A549 (cell line): Measurements from ENCODE around the gene ZNF337. TPM values are rescaled to one million over a fixed set of nuclear protein-coding genes. Genes with fewer than 3 reads are reported as not detected.
A peak's percentile ranks its signal among the peaks of the same experiment; 100 is the strongest.

ENCODE experiments used
- ATAC-seq, 2 experiments: fragments of 200-7000 bp in 1 of 2; fragments of >200 bp in 1 of 2; cut with Nextera tagmentation in 1 of 2; cut with Tn5 transposase in 1 of 2; 3 replicates each; pipeline versions ENCODE4 v1.8.0 to v1.9.1; 2018 to 2020; ENCODE audit warnings: mild to moderate bottlenecking in 1 of 2, moderate library complexity in 1 of 2
- CTCF ChIA-PET: fragments of 300-600 bp; sonication (Branson Sonifier 250); formaldehyde crosslinking; extraction: SDS; loops from one replicate; lab custom pipeline; 2021; ENCODE audit warnings: antibody characterized with exemption, inconsistent platforms; lab: Yijun Ruan, JAX
- POLR2A ChIA-PET: fragments of 350-600 bp; formaldehyde crosslinking; extraction: SDS; loops from one replicate; lab custom pipeline; 2021; ENCODE audit warnings: antibody characterized with exemption, inconsistent platforms; lab: Yijun Ruan, JAX
- DNase-seq, 2 experiments: peaks; one replicate each; pipeline versions ENCODE4 v3.0.0 to v3.0.0-alpha.2; 2011 to 2016; ENCODE audit warnings: low read depth in 1 of 2, low spot score in 1 of 2
- FAIRE-seq: peaks from 2 replicates; lab custom pipeline; 2011; peaks lifted over from hg19 to GRCh38; lab: Jason Lieb, UNC
- H3K27ac ChIP-seq, 2 experiments: fragments of >200 bp; sonication (Bioruptor Twin); formaldehyde crosslinking; 3 replicates each; pipeline ENCODE4 v1.5.1; 2016 to 2017
- H3K4me1 ChIP-seq: fragments of >200 bp; sonication (Bioruptor Twin); formaldehyde crosslinking; 3 replicates; pipeline ENCODE4 v1.6.1; 2016
- H3K4me2 ChIP-seq: fragments of >200 bp; sonication (Bioruptor Twin); formaldehyde crosslinking; 3 replicates; pipeline ENCODE4 v1.6.1; 2016
- H3K4me3 ChIP-seq: fragments of >200 bp; sonication (Bioruptor Twin); formaldehyde crosslinking; 3 replicates; pipeline ENCODE4 v1.5.1; 2016
- H3K9me3 ChIP-seq: fragments of >200 bp; sonication (Bioruptor Twin); formaldehyde crosslinking; 3 replicates; pipeline ENCODE4 v1.6.1; 2016
- CHD2 ChIP-seq: fragments of 150-350 bp; IDR thresholded peaks from 2 replicates; pipeline ENCODE4 v1.6.1; 2014; ENCODE audit warnings: low read length; ENCODE audit not compliant: partially characterized antibody
- E2F6 ChIP-seq: IDR thresholded peaks from 2 replicates; pipeline ENCODE4 v1.6.1; 2012; ENCODE audit warnings: low read depth, borderline replicate concordance
- ESRRA ChIP-seq: fragments of 150-350 bp; IDR thresholded peaks from 2 replicates; pipeline ENCODE4 v1.6.1; 2014; ENCODE audit warnings: mild to moderate bottlenecking, low read length, borderline replicate concordance
- HDAC2 ChIP-seq: fragments of 200-600 bp; sonication (generic); IDR thresholded peaks from 2 replicates; pipeline ENCODE4 v1.6.1; 2016
- JUN ChIP-seq, 2 experiments: fragments of >200 bp; sonication (Bioruptor Twin); formaldehyde crosslinking; IDR thresholded peaks; 2 replicates in 1 of 2; 3 replicates in 1 of 2; pipeline ENCODE4 v1.6.1; 2016 to 2017
- KDM5A ChIP-seq: fragments of 200-600 bp; sonication (generic); IDR thresholded peaks from 2 replicates; pipeline ENCODE4 v1.6.1; 2016; ENCODE audit warnings: antibody characterized with exemption, mild to moderate bottlenecking
- MAFK ChIP-seq: fragments of 450-650 bp; IDR thresholded peaks from 2 replicates; pipeline ENCODE4 v1.6.1; 2014; ENCODE audit not compliant: partially characterized antibody
- MAZ ChIP-seq: fragments of 150-350 bp; IDR thresholded peaks from 2 replicates; pipeline ENCODE4 v1.6.1; 2014; ENCODE audit warnings: antibody characterized with exemption, low read depth, low read length, borderline replicate concordance
- NFE2L2 ChIP-seq: fragments of 150-350 bp; conservative IDR thresholded peaks from 2 replicates; pipeline ENCODE4 v1.6.1; 2014; ENCODE audit warnings: low read length
- PHF8 ChIP-seq: fragments of 200-600 bp; sonication (generic); IDR thresholded peaks from 2 replicates; pipeline ENCODE4 v1.6.1; 2016; ENCODE audit warnings: low read depth, mild to moderate bottlenecking, antibody characterized with exemption, moderate library complexity, borderline replicate concordance
- POLR2AphosphoS2 ChIP-seq: conservative IDR thresholded peaks from 2 replicates; pipeline ENCODE4 v1.6.1; 2012; ENCODE audit warnings: low read length, improper control_type of control experiment, inconsistent platforms
- RCOR1 ChIP-seq: fragments of 150-350 bp; IDR thresholded peaks from 2 replicates; pipeline ENCODE4 v1.6.1; 2014; ENCODE audit warnings: antibody characterized with exemption, low read length, low read depth
- SMC3 ChIP-seq: fragments of >200 bp; sonication (Bioruptor Twin); formaldehyde crosslinking; IDR thresholded peaks from 3 replicates; pipeline ENCODE4 v1.6.1; 2018; ENCODE audit warnings: inconsistent platforms
- ZC3H11A ChIP-seq: fragments of 450-650 bp; IDR thresholded peaks from 2 replicates; pipeline ENCODE4 v1.6.1; 2014; ENCODE audit warnings: antibody characterized with exemption, mild to moderate bottlenecking
- ZFP36 ChIP-seq: fragments of 450-650 bp; IDR thresholded peaks from 2 replicates; pipeline ENCODE4 v1.6.1; 2014; ENCODE audit warnings: borderline replicate concordance; ENCODE audit not compliant: partially characterized antibody
- ZSCAN20 ChIP-seq: fragments of 250-450 bp; sonication (Bioruptor Pico); IDR thresholded peaks from 2 replicates; pipeline ENCODE4 v1.8.0; 2022; ENCODE audit warnings: mild to moderate bottlenecking, moderate library complexity
- WGBS: methylation state at CpG from one replicate; pipeline ENCODE4 v1.1.6; 2017; ENCODE audit errors: missing lambda C conversion rate; 5-methylcytosine and 5-hydroxymethylcytosine counted together
- polyA plus RNA-seq, 4 experiments: library from polyadenylated mRNA; depleted of rRNA in 3 of 4; stranded (reverse); fragments of >200 nt; fragmentation: RNase III in 1 of 4; extraction: RNeasy Plus Mini Kit Qiagen cat#74134 plus additional on column Dnase treatment in 1 of 4; gene quantifications; 2 replicates in 3 of 4; 3 replicates in 1 of 4; pipeline ENCODE4 v1.2.3, GENCODE V29; 2011 to 2017
- TF ChIP-seq, protein P1 (sequence below): IDR thresholded peaks from 2 replicates; pipeline ENCODE4 v1.6.1; 2012
- TF ChIP-seq, protein P2 (sequence below): fragments of 150-350 bp; IDR thresholded peaks from 2 replicates; pipeline ENCODE4 v1.6.1; 2014; ENCODE audit warnings: low read depth, mild to moderate bottlenecking, low read length
- TF ChIP-seq, protein P3 (sequence below): fragments of 200-600 bp; sonication (generic); IDR thresholded peaks from 2 replicates; pipeline ENCODE4 v1.6.1; 2016; ENCODE audit warnings: antibody characterized with exemption, mild to moderate bottlenecking, moderate library complexity
- TF ChIP-seq, protein P4 (sequence below): fragments of 450-650 bp; IDR thresholded peaks from 2 replicates; pipeline ENCODE4 v1.6.1; 2014; ENCODE audit warnings: antibody characterized with exemption
- TF ChIP-seq, protein P5 (sequence below): fragments of >200 bp; sonication (Bioruptor Twin); formaldehyde crosslinking; IDR thresholded peaks from 3 replicates; pipeline ENCODE4 v1.6.1; 2016

Gene ZNF337
- polyA plus RNA-seq, 2 of the 4 experiments (the other 2 are of a cell fraction), result 16.5 to 25.4 TPM

DNA sequence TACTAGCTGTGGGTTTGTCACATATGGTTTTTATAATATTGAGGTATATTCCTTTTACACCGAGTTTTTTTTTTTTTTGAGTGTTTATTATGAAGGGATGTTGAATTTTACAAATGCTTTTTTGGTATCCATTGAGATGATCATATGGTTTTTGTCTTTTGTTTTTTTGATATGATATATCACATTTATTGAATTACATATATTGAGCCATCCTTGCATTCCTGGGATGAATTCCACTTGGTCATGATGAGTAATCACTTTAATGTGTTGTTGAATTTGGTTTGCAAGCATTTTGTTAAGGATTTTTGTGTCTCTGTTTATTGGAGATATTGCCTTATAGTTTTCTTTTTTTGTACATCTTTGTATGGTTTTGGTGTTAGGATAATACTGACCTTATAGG lies 3.3 kb upstream of the ZNF337 start:
- ATAC-seq (no peak), FAIRE-seq (peak; percentile 78), DNase-seq (peak in 1 of 2 experiments; percentile 53)
- Histone ChIP-seq H3K27ac (no peak overlapping the region), H3K4me2 (no peak overlapping the region), H3K4me3 (no peak overlapping the region), H3K4me1 (peaks cover 13% of the 10 kb centered on the region; the same call in 2 of the 3 replicates), H3K9me3 (peaks cover 18% of the 10 kb centered on the region; the same call in 2 of the 3 replicates)
- 28% methylated on average over 1 of the region's 1 CpG for WGBS
- POLR2A ChIA-PET, result no interaction called here
- peak; percentile 40 for TF ChIP-seq MAFK
- no peak for TF ChIP-seq ZC3H11A
- 0 out of 2 replicates have a peak, but pooled peaks have one; percentile 32 for TF ChIP-seq NFE2L2
- CTCF ChIA-PET, result no interaction called here

GRCh38 chr20:25697132-25697446 lies 436 bp upstream of the ZNF337 start:
- WGBS, result under 1% methylated on average over 3 of the region's 3 CpGs
- H3K27ac ChIP-seq, result peak overlapping the region; percentile 94 to 95; a peak in 5 of 6 replicates
- CTCF ChIA-PET, result no interaction called here
- H3K4me1 ChIP-seq, result peaks cover 13% of the 10 kb centered on the region; the same call in 2 of the 3 replicates
- POLR2A ChIA-PET, result no interaction called here
- H3K9me3 ChIP-seq, result peaks cover 18% of the 10 kb centered on the region; the same call in 2 of the 3 replicates
- H3K4me3 ChIP-seq, result peak overlapping the region; percentile 86
- H3K4me2 ChIP-seq, result peak overlapping the region; percentile 70
- no peak for ATAC-seq
- no peak for FAIRE-seq
- TF ChIP-seq SMC3 (no peak), PHF8 (peak; percentile 25)
- DNase-seq, result no peak

- FAIRE-seq, result no peak
- peak; percentile 43 to 45 for ATAC-seq
- Histone ChIP-seq H3K4me2 (peak overlapping the region; percentile 91), H3K27ac (peak overlapping the region; percentile 94 to 95), H3K4me1 (peaks cover 13% of the 10 kb centered on the region; the same call in 2 of the 3 replicates), H3K4me3 (peak overlapping the region; percentile 86), H3K9me3 (peaks cover 15% of the 10 kb centered on the region; the same call in 2 of the 3 replicates)
- no peak for DNase-seq
- TF ChIP-seq ZSCAN20 (no peak), ZFP36 (no peak), E2F6 (no peak), ESRRA (no peak), KDM5A (no peak), MAZ (no peak), JUN (IDR thresholded peaks at IDR 0.05) (no peak), RCOR1 (no peak), CHD2 (no peak), POLR2AphosphoS2 (no peak), ZC3H11A (no peak), HDAC2 (no peak)
- TF ChIP-seq, protein P1, sequence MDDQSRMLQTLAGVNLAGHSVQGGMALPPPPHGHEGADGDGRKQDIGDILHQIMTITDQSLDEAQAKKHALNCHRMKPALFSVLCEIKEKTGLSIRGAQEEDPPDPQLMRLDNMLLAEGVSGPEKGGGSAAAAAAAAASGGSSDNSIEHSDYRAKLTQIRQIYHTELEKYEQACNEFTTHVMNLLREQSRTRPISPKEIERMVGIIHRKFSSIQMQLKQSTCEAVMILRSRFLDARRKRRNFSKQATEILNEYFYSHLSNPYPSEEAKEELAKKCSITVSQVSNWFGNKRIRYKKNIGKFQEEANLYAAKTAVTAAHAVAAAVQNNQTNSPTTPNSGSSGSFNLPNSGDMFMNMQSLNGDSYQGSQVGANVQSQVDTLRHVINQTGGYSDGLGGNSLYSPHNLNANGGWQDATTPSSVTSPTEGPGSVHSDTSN, result no peak
- TF ChIP-seq, protein P2, sequence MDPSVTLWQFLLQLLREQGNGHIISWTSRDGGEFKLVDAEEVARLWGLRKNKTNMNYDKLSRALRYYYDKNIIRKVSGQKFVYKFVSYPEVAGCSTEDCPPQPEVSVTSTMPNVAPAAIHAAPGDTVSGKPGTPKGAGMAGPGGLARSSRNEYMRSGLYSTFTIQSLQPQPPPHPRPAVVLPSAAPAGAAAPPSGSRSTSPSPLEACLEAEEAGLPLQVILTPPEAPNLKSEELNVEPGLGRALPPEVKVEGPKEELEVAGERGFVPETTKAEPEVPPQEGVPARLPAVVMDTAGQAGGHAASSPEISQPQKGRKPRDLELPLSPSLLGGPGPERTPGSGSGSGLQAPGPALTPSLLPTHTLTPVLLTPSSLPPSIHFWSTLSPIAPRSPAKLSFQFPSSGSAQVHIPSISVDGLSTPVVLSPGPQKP, result no peak
- TF ChIP-seq, protein P3, sequence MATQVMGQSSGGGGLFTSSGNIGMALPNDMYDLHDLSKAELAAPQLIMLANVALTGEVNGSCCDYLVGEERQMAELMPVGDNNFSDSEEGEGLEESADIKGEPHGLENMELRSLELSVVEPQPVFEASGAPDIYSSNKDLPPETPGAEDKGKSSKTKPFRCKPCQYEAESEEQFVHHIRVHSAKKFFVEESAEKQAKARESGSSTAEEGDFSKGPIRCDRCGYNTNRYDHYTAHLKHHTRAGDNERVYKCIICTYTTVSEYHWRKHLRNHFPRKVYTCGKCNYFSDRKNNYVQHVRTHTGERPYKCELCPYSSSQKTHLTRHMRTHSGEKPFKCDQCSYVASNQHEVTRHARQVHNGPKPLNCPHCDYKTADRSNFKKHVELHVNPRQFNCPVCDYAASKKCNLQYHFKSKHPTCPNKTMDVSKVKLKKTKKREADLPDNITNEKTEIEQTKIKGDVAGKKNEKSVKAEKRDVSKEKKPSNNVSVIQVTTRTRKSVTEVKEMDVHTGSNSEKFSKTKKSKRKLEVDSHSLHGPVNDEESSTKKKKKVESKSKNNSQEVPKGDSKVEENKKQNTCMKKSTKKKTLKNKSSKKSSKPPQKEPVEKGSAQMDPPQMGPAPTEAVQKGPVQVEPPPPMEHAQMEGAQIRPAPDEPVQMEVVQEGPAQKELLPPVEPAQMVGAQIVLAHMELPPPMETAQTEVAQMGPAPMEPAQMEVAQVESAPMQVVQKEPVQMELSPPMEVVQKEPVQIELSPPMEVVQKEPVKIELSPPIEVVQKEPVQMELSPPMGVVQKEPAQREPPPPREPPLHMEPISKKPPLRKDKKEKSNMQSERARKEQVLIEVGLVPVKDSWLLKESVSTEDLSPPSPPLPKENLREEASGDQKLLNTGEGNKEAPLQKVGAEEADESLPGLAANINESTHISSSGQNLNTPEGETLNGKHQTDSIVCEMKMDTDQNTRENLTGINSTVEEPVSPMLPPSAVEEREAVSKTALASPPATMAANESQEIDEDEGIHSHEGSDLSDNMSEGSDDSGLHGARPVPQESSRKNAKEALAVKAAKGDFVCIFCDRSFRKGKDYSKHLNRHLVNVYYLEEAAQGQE, result no peak
- TF ChIP-seq, protein P4, sequence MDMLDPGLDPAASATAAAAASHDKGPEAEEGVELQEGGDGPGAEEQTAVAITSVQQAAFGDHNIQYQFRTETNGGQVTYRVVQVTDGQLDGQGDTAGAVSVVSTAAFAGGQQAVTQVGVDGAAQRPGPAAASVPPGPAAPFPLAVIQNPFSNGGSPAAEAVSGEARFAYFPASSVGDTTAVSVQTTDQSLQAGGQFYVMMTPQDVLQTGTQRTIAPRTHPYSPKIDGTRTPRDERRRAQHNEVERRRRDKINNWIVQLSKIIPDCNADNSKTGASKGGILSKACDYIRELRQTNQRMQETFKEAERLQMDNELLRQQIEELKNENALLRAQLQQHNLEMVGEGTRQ, result no peak
- TF ChIP-seq, protein P5, sequence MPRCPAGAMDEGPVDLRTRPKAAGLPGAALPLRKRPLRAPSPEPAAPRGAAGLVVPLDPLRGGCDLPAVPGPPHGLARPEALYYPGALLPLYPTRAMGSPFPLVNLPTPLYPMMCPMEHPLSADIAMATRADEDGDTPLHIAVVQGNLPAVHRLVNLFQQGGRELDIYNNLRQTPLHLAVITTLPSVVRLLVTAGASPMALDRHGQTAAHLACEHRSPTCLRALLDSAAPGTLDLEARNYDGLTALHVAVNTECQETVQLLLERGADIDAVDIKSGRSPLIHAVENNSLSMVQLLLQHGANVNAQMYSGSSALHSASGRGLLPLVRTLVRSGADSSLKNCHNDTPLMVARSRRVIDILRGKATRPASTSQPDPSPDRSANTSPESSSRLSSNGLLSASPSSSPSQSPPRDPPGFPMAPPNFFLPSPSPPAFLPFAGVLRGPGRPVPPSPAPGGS, result no peak
- CTCF ChIA-PET, result interaction anchor here (0.7 to 1.3 kb wide), 2 partner anchors 22 to 226 kb away, joined by 3 read pairs; no protein-coding TSS in a partner anchor
- POLR2A ChIA-PET, result no interaction called here
- 27% methylated on average over 16 of the region's 30 CpGs for WGBS
Measured at GRCh38 chr20:25695532-25696370, 902 bp downstream of the ZNF337 start.
